B cell (primary cell): ENCODE results near the gene CMTM7.

ENCODE experiments used
- CTCF ChIP-seq: fragments of 200-600 bp; IDR thresholded peaks from one replicate; pipeline ENCODE4 v1.8.0; 2022; ENCODE audit warnings: antibody characterized with exemption, mild to moderate bottlenecking
- EZH2 ChIP-seq: IDR thresholded peaks from 2 replicates; pipeline ENCODE4 v1.6.1; 2012; ENCODE audit warnings: borderline replicate concordance, low read depth, mild to moderate bottlenecking, moderate library complexity, low read length; ENCODE audit not compliant: insufficient read depth, poor library complexity, severe bottlenecking

- TF ChIP-seq EZH2 (no peak), CTCF (no peak)
Observed at GRCh38 chr3:32431481-32431880, 39.8 kb downstream of the CMTM7 start.
